Measurements from ENCODE around the gene BAZ2B.

BAZ2B gene

DNA sequence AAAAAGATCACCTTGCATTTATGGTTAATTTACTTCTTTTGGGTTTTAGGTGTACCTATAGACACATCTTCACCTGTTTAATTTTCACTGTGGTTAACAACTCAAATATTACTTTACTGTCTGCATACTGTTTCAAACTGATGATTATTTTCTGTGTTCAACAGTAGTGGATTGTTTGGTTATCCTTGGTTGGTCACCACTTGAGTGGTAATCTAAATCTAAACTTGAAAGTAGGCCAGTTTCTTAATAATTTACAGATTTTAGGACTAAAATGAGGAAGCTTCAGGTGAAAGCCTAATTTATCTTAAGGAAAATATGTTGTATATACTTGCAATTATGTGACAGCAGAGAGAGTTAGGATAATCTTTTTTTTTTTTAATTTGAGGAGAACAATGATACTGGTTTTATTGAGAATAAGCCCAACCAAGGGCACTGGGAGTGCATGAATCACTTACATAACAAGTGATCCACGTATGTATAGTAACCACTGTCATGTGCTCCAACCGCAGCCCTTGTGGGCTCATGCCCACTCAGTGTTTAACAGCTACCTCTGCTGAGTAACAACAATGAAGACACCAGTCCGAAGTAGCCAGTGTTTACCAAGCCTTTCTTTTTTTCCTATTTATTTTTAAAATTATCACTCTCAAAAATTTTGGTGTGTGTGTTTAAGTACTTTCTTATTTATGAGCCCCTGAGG is 298.8 kb downstream of the BAZ2B start:
- no peak for TF ChIP-seq CTCF (IDR thresholded peaks at IDR 0.05; ENCODE audit: borderline replicate concordance, insufficient read depth, low read depth, low read length)
- no peak overlapping the region for H3K4me3 ChIP-seq (ENCODE audit: low read depth, low read length)

- TF ChIP-seq CTCF (IDR thresholded peaks at IDR 0.05; ENCODE audit: borderline replicate concordance, insufficient read depth, low read depth, low read length), result no peak
- H3K4me3 ChIP-seq (ENCODE audit: low read depth, low read length), result no peak overlapping the region
These were observed 308.4 kb downstream of the BAZ2B start for GRCh38 chr2:159307942-159308341.

- TF ChIP-seq CTCF (IDR thresholded peaks at IDR 0.05; ENCODE audit: borderline replicate concordance, insufficient read depth, low read depth, low read length), result no peak
- no peak overlapping the region for H3K4me3 ChIP-seq (ENCODE audit: low read depth, low read length)
These were observed 315.8 kb downstream of the BAZ2B start for GRCh38 chr2:159300586-159300985.

GRCh38 chr2:159298967-159299366 is 317.4 kb downstream of the BAZ2B start:
- no peak for TF ChIP-seq CTCF (IDR thresholded peaks at IDR 0.05; ENCODE audit: borderline replicate concordance, insufficient read depth, low read depth, low read length)

DNA sequence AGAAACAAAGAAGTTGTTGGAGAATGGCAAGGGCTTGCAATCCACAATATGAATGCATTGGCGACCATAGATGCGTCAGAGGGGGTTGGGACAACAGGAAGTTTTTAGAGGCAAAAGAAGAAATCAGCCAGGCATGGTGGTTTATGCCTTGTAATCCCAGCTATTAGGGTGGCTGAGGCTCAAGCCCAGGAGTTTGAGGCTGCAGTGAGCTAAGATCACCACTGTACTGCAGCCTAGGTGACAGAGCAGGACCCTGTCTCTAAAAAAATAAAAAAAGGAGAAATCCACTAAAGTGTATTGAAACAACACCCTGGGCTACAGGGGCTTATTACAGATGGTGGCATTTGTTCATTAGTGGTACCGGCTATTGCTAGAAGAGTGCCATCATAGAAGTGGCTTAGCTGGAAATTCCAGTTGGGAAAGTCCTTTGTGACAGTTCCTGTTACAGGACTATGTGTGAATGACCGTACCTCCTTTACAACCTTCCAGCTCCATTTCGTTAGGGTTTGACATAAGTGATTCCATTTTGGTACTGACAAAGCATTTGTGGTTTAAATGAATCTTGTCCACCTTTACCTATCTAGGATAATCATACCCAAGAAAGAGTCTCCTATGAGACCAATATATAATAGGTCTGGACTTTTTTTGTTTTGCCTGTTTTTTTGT is 319.2 kb downstream of the BAZ2B start:
- no peak overlapping the region for H3K4me3 ChIP-seq (ENCODE audit: low read depth, low read length)
- TF ChIP-seq CTCF (IDR thresholded peaks at IDR 0.05; ENCODE audit: borderline replicate concordance, insufficient read depth, low read depth, low read length), result no peak

More at GRCh38 chr2:159298967-159299366, 317.4 kb downstream of the BAZ2B start:
- no peak overlapping the region for H3K4me3 ChIP-seq (ENCODE audit: low read depth, low read length)

GRCh38 chr2:159292157-159292556 is 324.2 kb downstream of the BAZ2B start:
- TF ChIP-seq CTCF (IDR thresholded peaks at IDR 0.05; ENCODE audit: borderline replicate concordance, insufficient read depth, low read depth, low read length), result no peak
- H3K4me3 ChIP-seq (ENCODE audit: low read depth, low read length), result no peak overlapping the region
